MV-4-11 (cell line): Measurements from ENCODE around the gene TMEM168.

Experiments used
- DNase-seq: peaks from one replicate; lab custom pipeline; 2025; lab: John Stamatoyannopoulos, UW

TMEM168 gene

GRCh38 chr7:112721366-112721765 lies 68.8 kb downstream of the TMEM168 start:
- DNase-seq: no peak

GRCh38 chr7:112715525-112715924 lies 74.7 kb downstream of the TMEM168 start:
- DNase-seq: no peak

- no peak for DNase-seq
Observed at GRCh38 chr7:112714917-112715316, 75.3 kb downstream of the TMEM168 start.
